H9 (cell line): Measurements from ENCODE around the gene PRR13. TPM values are rescaled to one million over a fixed set of nuclear protein-coding genes. Genes with fewer than 3 reads are reported as not detected.

Experiments used
- DNase-seq: peaks from one replicate; pipeline ENCODE4 v3.0.0-alpha.2; 2017
- H2AFZ ChIP-seq: one replicate; pipeline ENCODE4 v1.6.1; 2013; ENCODE audit warnings: mild to moderate bottlenecking, low read length, control low read depth, moderate library complexity
- H2AK5ac ChIP-seq: 2 replicates; pipeline ENCODE4 v1.6.1; 2013; ENCODE audit warnings: low read length, control low read depth, mixed read lengths; ENCODE audit not compliant: insufficient read length
- H2BK120ac ChIP-seq: one replicate; pipeline ENCODE4 v1.6.1; 2013; ENCODE audit warnings: low read depth, mild to moderate bottlenecking, low read length, control low read depth, inconsistent platforms; ENCODE audit not compliant: poor library complexity, severe bottlenecking
- H2BK12ac ChIP-seq: 2 replicates; pipeline ENCODE4 v1.6.1; 2013; ENCODE audit warnings: low read length, control low read depth, mixed read lengths, low read depth; ENCODE audit not compliant: insufficient read length
- H2BK15ac ChIP-seq: 2 replicates; pipeline ENCODE4 v1.6.1; 2013; ENCODE audit warnings: low read depth, low read length, control low read depth
- H2BK20ac ChIP-seq: one replicate; pipeline ENCODE4 v1.6.1; 2013; ENCODE audit warnings: low read depth, mild to moderate bottlenecking, low read length, control low read depth, inconsistent platforms; ENCODE audit not compliant: poor library complexity, severe bottlenecking
- H2BK5ac ChIP-seq: 2 replicates; pipeline ENCODE4 v1.6.1; 2013; ENCODE audit warnings: low read length, control low read depth, mixed read lengths; ENCODE audit not compliant: insufficient read length
- H3K14ac ChIP-seq: 2 replicates; pipeline ENCODE4 v1.6.1; 2013; ENCODE audit warnings: low read length, control low read depth; ENCODE audit not compliant: insufficient read depth
- H3K18ac ChIP-seq: 2 replicates; pipeline ENCODE4 v1.6.1; 2013; ENCODE audit warnings: low read depth, mild to moderate bottlenecking, mixed read lengths, low read length, control low read depth; ENCODE audit not compliant: insufficient read length
- H3K23ac ChIP-seq: 2 replicates; pipeline ENCODE4 v1.6.1; 2013; ENCODE audit warnings: low read length, control low read depth, mixed read lengths, low read depth; ENCODE audit not compliant: insufficient read length
- H3K23me2 ChIP-seq: 2 replicates; pipeline ENCODE4 v1.6.1; 2013; ENCODE audit warnings: low read depth, mild to moderate bottlenecking, mixed read lengths, low read length, control low read depth; ENCODE audit not compliant: insufficient read length, poor library complexity, severe bottlenecking
- H3K27ac ChIP-seq: 2 replicates; pipeline ENCODE4 v1.5.1; 2013; ENCODE audit warnings: low read length, control low read depth, mixed read lengths, low read depth; ENCODE audit not compliant: insufficient read length
- H3K27me3 ChIP-seq: 2 replicates; pipeline ENCODE4 v1.6.1; 2013; ENCODE audit warnings: low read length, control low read depth, inconsistent platforms; ENCODE audit not compliant: insufficient read depth
- H3K4ac ChIP-seq: 2 replicates; pipeline ENCODE4 v1.6.1; 2013; ENCODE audit warnings: low read depth, mild to moderate bottlenecking, control low read depth, inconsistent platforms, low read length, moderate library complexity
- H3K4me1 ChIP-seq: 2 replicates; pipeline ENCODE4 v1.6.1; 2013; ENCODE audit warnings: low read length, control low read depth, inconsistent platforms; ENCODE audit not compliant: insufficient read depth
- H3K4me2 ChIP-seq: 2 replicates; pipeline ENCODE4 v1.6.1; 2013; ENCODE audit warnings: low read length, control low read depth, mixed read lengths; ENCODE audit not compliant: insufficient read length, insufficient read depth
- H3K56ac ChIP-seq: 2 replicates; pipeline ENCODE4 v1.6.1; 2013; ENCODE audit warnings: low read depth, mild to moderate bottlenecking, mixed read lengths, low read length, control low read depth; ENCODE audit not compliant: insufficient read length
- H3K79me1 ChIP-seq: 2 replicates; pipeline ENCODE4 v1.6.1; 2013; ENCODE audit warnings: low read depth, mild to moderate bottlenecking, moderate library complexity, low read length, control low read depth, inconsistent platforms; ENCODE audit not compliant: insufficient read depth, poor library complexity, severe bottlenecking
- H3K79me2 ChIP-seq: 2 replicates; pipeline ENCODE4 v1.6.1; 2013; ENCODE audit warnings: low read length, control low read depth, inconsistent platforms; ENCODE audit not compliant: insufficient read depth
- H3K9ac ChIP-seq: 2 replicates; pipeline ENCODE4 v1.6.1; 2013; ENCODE audit warnings: low read length, control low read depth, mixed read lengths; ENCODE audit not compliant: insufficient read length; ENCODE audit errors: extremely low read depth
- H3K9me3 ChIP-seq: one replicate; pipeline ENCODE4 v1.6.1; 2013; ENCODE audit warnings: low read depth, low read length, inconsistent platforms; ENCODE audit not compliant: control insufficient read depth
- H3T11ph ChIP-seq: one replicate; pipeline ENCODE4 v1.6.1; 2013; ENCODE audit warnings: mild to moderate bottlenecking, low read length, control low read depth, inconsistent platforms
- H4K20me1 ChIP-seq: one replicate; pipeline ENCODE4 v1.6.1; 2013; ENCODE audit not compliant: control insufficient read depth, insufficient read length, insufficient read depth
- H4K5ac ChIP-seq: 2 replicates; pipeline ENCODE4 v1.6.1; 2013; ENCODE audit warnings: low read depth, mild to moderate bottlenecking, mixed read lengths, low read length, control low read depth; ENCODE audit not compliant: insufficient read length
- H4K8ac ChIP-seq: replicated peaks from 2 replicates; pipeline ENCODE4 v1.6.1; 2013; ENCODE audit warnings: low read length, control low read depth, mixed read lengths, low read depth; ENCODE audit not compliant: insufficient read length
- H4K91ac ChIP-seq: 2 replicates; pipeline ENCODE4 v1.6.1; 2013; ENCODE audit warnings: low read depth, mild to moderate bottlenecking, moderate library complexity, mixed read lengths, low read length, control low read depth; ENCODE audit not compliant: insufficient read length
- H3K27ac Mint-ChIP-seq, 3 experiments: 2 replicates in 2 of 3; 3 replicates in 1 of 3; pipeline ENCODE4 v1.8.0; 2020 to 2021; ENCODE audit warnings: mixed read lengths in 3 of 3, mild to moderate bottlenecking in 1 of 3, moderate library complexity in 1 of 3
- H3K27me3 Mint-ChIP-seq: 2 replicates; pipeline ENCODE4 v1.8.0; 2021; ENCODE audit warnings: low read depth, mild to moderate bottlenecking, moderate library complexity, mixed read lengths
- H3K36me3 Mint-ChIP-seq, 3 experiments: 2 replicates in 2 of 3; 3 replicates in 1 of 3; pipeline ENCODE4 v1.8.0; 2020 to 2021; ENCODE audit warnings: low read depth in 3 of 3, mixed read lengths in 3 of 3; ENCODE audit not compliant: insufficient read depth in 1 of 3
- H3K4me1 Mint-ChIP-seq, 2 experiments: 2 replicates each; pipeline ENCODE4 v1.8.0; 2020; ENCODE audit warnings: mixed read lengths in 2 of 2
- H3K4me3 Mint-ChIP-seq, 2 experiments: 2 replicates in 1 of 2; 3 replicates in 1 of 2; pipeline ENCODE4 v1.8.0; 2020 to 2021; ENCODE audit warnings: mild to moderate bottlenecking in 2 of 2, mixed read lengths in 2 of 2, moderate library complexity in 1 of 2
- H3K9me3 Mint-ChIP-seq, 2 experiments: 2 replicates in 1 of 2; 3 replicates in 1 of 2; pipeline ENCODE4 v1.8.0; 2020; ENCODE audit warnings: mild to moderate bottlenecking in 2 of 2, mixed read lengths in 2 of 2, moderate library complexity in 1 of 2
- WGBS: extraction: QIAGEN DNeasy Blood & Tissue Kit; methylation state at CpG from one replicate; pipeline ENCODE4 v1.1.7; 2013; ENCODE audit warnings: missing lambda C conversion rate, low lambda C conversion rate, mixed read lengths; ENCODE audit not compliant: insufficient read length; ENCODE audit errors: extremely low coverage; 5-methylcytosine and 5-hydroxymethylcytosine counted together
- total RNA-seq: library from RNA; stranded (reverse); gene quantifications from 2 replicates; pipeline ENCODE4 v1.2.1, GENCODE V29; 2021
- TF ChIP-seq, protein P1 (sequence below): fragments of 200-600 bp; sonication (generic); conservative IDR thresholded peaks from 3 replicates; pipeline ENCODE4 v1.8.0; 2021; ENCODE audit warnings: antibody characterized with exemption, mild to moderate bottlenecking

PRR13 gene
- total RNA-seq, 1 experiment from 2014 or later: 147 TPM

DNA sequence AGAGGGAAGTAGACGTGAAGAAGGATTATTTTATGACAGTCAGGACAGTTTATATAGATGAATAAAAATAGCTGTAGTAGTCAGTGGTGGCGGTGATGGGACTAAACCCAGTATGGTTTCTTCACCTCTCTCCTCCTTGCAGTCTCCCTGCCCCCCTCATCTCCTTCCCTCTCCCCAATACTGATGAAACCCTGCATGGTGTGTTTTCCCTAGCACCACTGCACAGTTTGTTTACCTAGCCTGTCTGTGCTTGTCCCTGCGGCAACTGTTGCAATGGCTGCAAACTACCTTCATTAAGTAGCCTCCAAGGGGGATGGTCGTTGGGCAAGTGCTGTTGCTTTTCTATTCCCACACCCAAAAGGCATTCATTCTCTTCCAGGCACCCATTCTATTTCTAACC, 25.1 kb downstream of the PRR13 start:
- Histone ChIP-seq H3K27me3 (no peaks in the 10 kb centered on the region), H4K20me1 (no peaks in the 10 kb centered on the region), H3T11ph (no peak overlapping the region), H3K56ac (no peak overlapping the region), H3K4ac (no peak overlapping the region), H4K8ac (no peak overlapping the region), H3K9me3 (no peaks in the 10 kb centered on the region), H3K79me1 (peaks cover 14% of the 10 kb centered on the region), H2AFZ (no peak overlapping the region), H2AK5ac (no peak overlapping the region), H2BK20ac (no peak overlapping the region), H2BK120ac (no peak overlapping the region), H3K23me2 (no peaks in the 10 kb centered on the region), H4K91ac (no peak overlapping the region), H3K14ac (no peak overlapping the region), H3K9ac (no peak overlapping the region), H2BK15ac (no peak overlapping the region), H2BK5ac (no peak overlapping the region), H3K18ac (no peak overlapping the region), H3K4me1 (no peaks in the 10 kb centered on the region), H3K23ac (no peak overlapping the region), H3K27ac (no peak overlapping the region), H2BK12ac (no peak overlapping the region), H3K4me2 (no peak overlapping the region), H4K5ac (no peak overlapping the region), H3K79me2 (no peaks in the 10 kb centered on the region; the same call in none of the 2 replicates)
- Mint-ChIP-seq H3K27ac (peak overlapping the region; percentile 40 to 92 (median 89); a peak in 5 of 7 replicates), H3K4me3 (no peak overlapping the region), H3K36me3 (peaks cover 77 to 99% (median 96%) of the 10 kb centered on the region in 3 experiments; a peak in 6 of 7 replicates), H3K9me3 (no peaks in the 10 kb centered on the region; a peak in 1 of 5 replicates), H3K27me3 (no peaks in the 10 kb centered on the region), H3K4me1 (peaks cover 34 to 56% of the 10 kb centered on the region in 2 experiments)
- TF ChIP-seq, protein P1, sequence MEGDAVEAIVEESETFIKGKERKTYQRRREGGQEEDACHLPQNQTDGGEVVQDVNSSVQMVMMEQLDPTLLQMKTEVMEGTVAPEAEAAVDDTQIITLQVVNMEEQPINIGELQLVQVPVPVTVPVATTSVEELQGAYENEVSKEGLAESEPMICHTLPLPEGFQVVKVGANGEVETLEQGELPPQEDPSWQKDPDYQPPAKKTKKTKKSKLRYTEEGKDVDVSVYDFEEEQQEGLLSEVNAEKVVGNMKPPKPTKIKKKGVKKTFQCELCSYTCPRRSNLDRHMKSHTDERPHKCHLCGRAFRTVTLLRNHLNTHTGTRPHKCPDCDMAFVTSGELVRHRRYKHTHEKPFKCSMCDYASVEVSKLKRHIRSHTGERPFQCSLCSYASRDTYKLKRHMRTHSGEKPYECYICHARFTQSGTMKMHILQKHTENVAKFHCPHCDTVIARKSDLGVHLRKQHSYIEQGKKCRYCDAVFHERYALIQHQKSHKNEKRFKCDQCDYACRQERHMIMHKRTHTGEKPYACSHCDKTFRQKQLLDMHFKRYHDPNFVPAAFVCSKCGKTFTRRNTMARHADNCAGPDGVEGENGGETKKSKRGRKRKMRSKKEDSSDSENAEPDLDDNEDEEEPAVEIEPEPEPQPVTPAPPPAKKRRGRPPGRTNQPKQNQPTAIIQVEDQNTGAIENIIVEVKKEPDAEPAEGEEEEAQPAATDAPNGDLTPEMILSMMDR: no peak
- no CpG with 5 or more reads among the region's 4 CpGs for WGBS
- no peak for DNase-seq
